ENCODE results near the gene FBXL19. TPM values are rescaled to one million over a fixed set of nuclear protein-coding genes. Genes with fewer than 3 reads are reported as not detected.

The FBXL19 gene
- total RNA-seq, 1 experiment from 2014 or later, result 28.6 TPM

GRCh38 chr16:30947541-30947858 is 24.1 kb downstream of the FBXL19 start:
- no peak for DNase-seq (ENCODE audit: low read depth)

DNA sequence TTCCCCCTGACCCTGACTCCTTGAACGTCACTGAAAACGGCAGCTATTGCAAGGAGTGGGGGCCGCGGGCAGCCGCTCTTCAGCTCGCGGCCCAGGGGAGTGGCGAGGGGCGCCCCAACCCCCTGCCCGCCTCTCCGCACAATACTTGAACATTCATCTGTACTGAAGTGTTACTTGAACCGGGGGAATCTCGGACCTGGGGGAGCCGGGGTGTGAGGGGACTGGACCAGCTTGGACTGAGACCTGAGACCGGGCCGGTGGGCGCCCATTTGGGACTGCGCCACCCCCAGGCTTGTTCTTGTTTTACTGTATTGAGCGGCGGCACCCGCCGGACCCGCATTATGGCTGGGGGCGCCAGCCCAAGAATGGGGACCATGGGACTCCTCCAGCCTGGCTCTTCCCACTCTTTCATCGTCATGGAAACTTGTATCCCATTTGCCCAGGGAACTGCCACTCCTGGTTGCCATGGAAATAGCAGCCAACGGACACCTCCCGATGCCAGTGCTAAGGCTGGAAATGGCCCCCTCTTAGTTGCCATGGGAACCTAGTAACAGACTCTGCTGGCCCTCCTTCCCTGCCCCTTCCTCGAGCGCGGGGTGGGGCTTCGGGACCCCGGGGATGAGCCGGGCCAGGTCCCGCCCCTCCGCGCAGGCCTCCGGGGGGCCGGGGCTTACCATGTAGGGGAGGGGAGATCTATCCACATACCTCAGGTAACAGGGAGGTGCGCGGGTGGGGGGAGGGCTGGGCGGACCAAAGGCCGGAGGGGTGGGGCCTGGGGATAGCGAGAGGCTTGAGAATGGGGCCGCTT is 24.7 kb downstream of the FBXL19 start:
- peak; percentile 98 for DNase-seq (ENCODE audit: low read depth)

GRCh38 chr16:30948667-30949649 is 25.6 kb downstream of the FBXL19 start, which contains the start of gene ORAI3:
TSS of gene ORAI3 (plus strand) at chr16:30949068. CDS start at chr16:30949290, 222 bp downstream.
- peak; percentile 68 for DNase-seq (ENCODE audit: low read depth)

- peak; percentile 93 for DNase-seq (ENCODE audit: low read depth)
Observed at GRCh38 chr16:30949650-30950515, 26.5 kb downstream of the FBXL19 start.

GRCh38 chr16:30950516-30951065 is 27.2 kb downstream of the FBXL19 start:
- no peak for DNase-seq (ENCODE audit: low read depth)

- no peak for DNase-seq (ENCODE audit: low read depth)
Observed at GRCh38 chr16:30951193-30951592, 27.8 kb downstream of the FBXL19 start.

- DNase-seq (ENCODE audit: low read depth), result no peak
Observed at GRCh38 chr16:30951750-30952149, 28.4 kb downstream of the FBXL19 start.

GRCh38 chr16:30953111-30953510 is 29.7 kb downstream of the FBXL19 start:
- no peak for DNase-seq (ENCODE audit: low read depth)

GRCh38 chr16:30953511-30954124 is 30.2 kb downstream of the FBXL19 start:
- DNase-seq (ENCODE audit: low read depth), result peak; percentile 61

DNA sequence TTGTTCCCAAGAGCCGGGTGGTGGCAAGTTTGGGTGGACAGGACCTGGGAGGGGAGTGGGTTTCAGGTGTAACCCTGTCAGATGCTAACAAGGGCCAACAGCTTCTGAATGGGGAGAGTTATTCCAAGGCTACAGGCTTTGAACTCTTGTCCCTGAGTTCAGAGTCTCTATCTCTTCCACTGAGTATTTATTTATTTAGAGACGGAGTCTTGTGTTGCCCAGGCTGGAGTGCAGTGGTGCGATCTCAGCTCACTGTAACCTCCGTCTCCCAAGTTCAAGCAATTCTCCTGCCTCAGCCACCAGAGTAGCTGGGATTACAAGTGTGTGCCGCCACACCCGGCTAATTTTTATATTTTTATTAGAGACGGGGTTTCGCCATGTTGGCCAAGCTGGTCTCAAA is 31.6 kb downstream of the FBXL19 start:
- no peak for DNase-seq (ENCODE audit: low read depth)

DNA sequence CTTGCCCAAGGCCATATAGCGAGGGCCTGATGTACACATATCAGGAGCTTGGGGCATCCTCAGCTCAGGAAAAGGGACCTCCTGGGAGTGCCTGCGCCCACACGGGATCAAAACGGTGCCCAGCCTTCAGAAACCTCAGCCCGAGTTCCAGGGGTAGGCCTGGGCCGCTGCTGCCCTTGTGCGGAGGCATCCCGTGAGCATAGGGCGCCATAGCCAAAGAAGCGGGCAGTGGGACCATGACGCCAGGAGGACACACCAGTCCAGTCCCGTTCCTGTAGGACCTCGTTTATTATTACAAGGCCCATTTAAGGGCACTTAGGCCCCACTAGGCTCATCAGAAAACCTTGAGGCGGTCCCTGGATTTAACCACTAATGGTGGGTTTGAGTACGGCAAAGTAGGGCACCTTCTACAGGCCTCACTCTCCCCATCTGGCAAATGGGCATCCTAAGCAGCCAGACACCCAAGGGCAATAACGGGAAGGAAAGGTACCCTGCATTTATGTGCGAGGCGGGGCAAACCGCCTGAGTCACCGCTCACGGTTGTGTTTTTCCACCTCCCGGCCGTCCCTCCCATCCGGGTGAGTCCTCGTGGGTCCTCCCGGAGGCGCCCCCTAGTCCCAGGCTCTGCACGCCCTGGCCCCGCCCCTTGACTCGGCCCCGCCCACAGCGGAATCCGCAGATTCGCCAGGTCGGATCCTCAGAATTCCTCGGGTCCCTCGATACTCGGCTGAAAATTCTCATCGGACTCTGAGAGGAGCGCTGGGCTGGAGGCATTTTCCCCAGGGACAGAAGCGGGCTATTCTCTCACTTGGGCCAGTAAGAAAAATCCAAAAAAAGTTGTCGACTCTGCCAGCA is 33.5 kb downstream of the FBXL19 start:
- peak; percentile 84 for DNase-seq (ENCODE audit: low read depth)

GRCh38 chr16:30957456-30958174 is 34.2 kb downstream of the FBXL19 start, which contains the start of gene SETD1A:
TSS of gene SETD1A (plus strand) at chr16:30957754. CDS start at chr16:30958732, 978 bp downstream.
- peak; percentile 94 for DNase-seq (ENCODE audit: low read depth)

GRCh38 chr16:30958175-30959079 is 35.1 kb downstream of the FBXL19 start:
- DNase-seq (ENCODE audit: low read depth), result peak; percentile 47

GRCh38 chr16:30961384-30961783 is 38.0 kb downstream of the FBXL19 start:
- no peak for DNase-seq (ENCODE audit: low read depth)

- DNase-seq (ENCODE audit: low read depth), result no peak
Observed at GRCh38 chr16:30963925-30964511, 40.6 kb downstream of the FBXL19 start.

DNA sequence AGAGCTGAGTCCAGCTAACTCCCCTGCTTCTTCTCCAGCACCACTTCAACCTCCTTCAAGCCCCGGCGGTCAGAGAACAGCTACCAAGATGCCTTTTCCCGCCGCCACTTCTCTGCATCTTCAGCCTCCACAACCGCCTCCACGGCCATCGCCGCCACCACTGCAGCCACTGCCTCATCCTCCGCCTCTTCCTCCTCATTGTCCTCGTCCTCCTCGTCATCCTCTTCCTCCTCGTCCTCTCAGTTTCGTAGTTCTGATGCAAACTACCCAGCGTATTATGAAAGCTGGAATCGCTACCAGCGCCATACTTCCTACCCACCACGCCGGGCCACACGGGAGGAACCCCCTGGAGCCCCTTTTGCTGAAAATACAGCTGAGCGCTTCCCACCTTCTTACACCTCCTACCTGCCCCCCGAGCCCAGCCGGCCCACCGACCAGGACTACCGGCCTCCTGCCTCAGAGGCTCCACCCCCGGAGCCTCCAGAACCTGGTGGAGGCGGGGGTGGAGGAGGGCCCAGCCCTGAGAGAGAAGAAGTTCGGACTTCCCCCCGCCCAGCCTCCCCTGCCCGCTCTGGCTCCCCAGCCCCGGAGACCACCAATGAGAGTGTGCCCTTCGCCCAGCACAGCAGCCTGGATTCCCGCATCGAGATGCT is 41.3 kb downstream of the FBXL19 start:
- no peak for DNase-seq (ENCODE audit: low read depth)

DNA sequence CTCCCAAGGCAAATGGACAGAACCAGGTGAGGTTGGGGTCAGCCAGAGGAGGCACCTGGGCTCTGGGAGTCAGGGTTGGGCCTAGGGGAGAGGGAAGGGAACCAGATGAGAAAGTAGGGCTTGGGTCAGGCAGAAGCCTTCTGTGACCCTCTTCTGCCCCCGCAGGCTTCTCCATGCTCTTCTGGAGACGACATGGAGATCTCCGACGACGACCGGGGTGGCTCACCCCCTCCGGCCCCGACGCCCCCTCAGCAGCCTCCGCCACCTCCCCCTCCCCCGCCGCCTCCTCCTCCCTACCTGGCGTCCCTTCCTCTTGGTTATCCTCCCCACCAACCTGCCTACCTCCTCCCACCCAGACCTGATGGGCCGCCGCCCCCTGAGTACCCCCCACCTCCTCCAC is 42.1 kb downstream of the FBXL19 start:
- DNase-seq (ENCODE audit: low read depth), result no peak
